Spleen (tissue), 13 donors: ENCODE measurements around the gene TMEM220. TPM values are rescaled to one million over a fixed set of nuclear protein-coding genes. Genes with fewer than 3 reads are reported as not detected.

Experiments
- DNase-seq: peaks from one replicate; pipeline ENCODE4 v3.0.0-alpha.2; 2020
- H3K27ac ChIP-seq, 8 donors: fragments of 200-600 bp; sonication (generic) in 7 of 8; 1 replicate in 4 of 8; 2 replicates in 4 of 8; pipeline versions ENCODE4 v1.5.0 to v1.8.0; 2016 to 2021; ENCODE audit warnings: inconsistent platforms in 4 of 8, mild to moderate bottlenecking in 4 of 8, moderate library complexity in 1 of 8
- H3K27me3 ChIP-seq, 7 donors: fragments of 200-600 bp; sonication (generic) in 6 of 7; replicated peaks in 1 of 7; 1 replicate in 4 of 7; 2 replicates in 3 of 7; pipeline versions ENCODE4 v1.5.0 to v1.8.0; 2016 to 2021; ENCODE audit warnings: inconsistent platforms in 3 of 7, mild to moderate bottlenecking in 1 of 7
- H3K36me3 ChIP-seq, 6 donors: fragments of 200-600 bp; sonication (generic) in 5 of 6; 1 replicate in 4 of 6; 2 replicates in 2 of 6; pipeline versions ENCODE4 v1.5.0 to v1.8.0; 2016 to 2021; ENCODE audit warnings: inconsistent platforms in 2 of 6
- H3K4me1 ChIP-seq, 6 donors: fragments of 200-600 bp; sonication (generic) in 5 of 6; 1 replicate in 3 of 6; 2 replicates in 3 of 6; pipeline versions ENCODE4 v1.5.0 to v1.8.0; 2016 to 2021; ENCODE audit warnings: inconsistent platforms in 3 of 6
- H3K4me3 ChIP-seq, 8 donors: fragments of 200-600 bp; sonication (generic) in 7 of 8; 1 replicate in 4 of 8; 2 replicates in 4 of 8; pipeline versions ENCODE4 v1.5.0 to v1.8.0; 2016 to 2021; ENCODE audit warnings: inconsistent platforms in 4 of 8, mild to moderate bottlenecking in 4 of 8, moderate library complexity in 2 of 8
- H3K9me3 ChIP-seq, 8 donors: fragments of 200-600 bp; sonication (generic) in 7 of 8; 1 replicate in 4 of 8; 2 replicates in 4 of 8; pipeline versions ENCODE4 v1.5.0 to v1.8.0; 2016 to 2021; ENCODE audit warnings: inconsistent platforms in 4 of 8
- CTCF ChIP-seq, 11 experiments: fragments of 200-600 bp in 7 of 11; fragments of 450-650 bp in 4 of 11; sonication (generic) in 4 of 11; IDR thresholded peaks in 8 of 11; conservative IDR thresholded peaks in 3 of 11; 1 replicate in 7 of 11; 2 replicates in 4 of 11; pipeline versions ENCODE4 v1.4.0 to v1.8.0; 2016 to 2021; ENCODE audit warnings: antibody characterized with exemption in 11 of 11, inconsistent platforms in 4 of 11, mild to moderate bottlenecking in 1 of 11
- POLR2A ChIP-seq, 3 donors: fragments of 450-650 bp; IDR thresholded peaks; one replicate each; pipeline ENCODE4 v1.5.1; 2017; ENCODE audit warnings: antibody characterized with exemption in 3 of 3, mild to moderate bottlenecking in 1 of 3
- POLR2AphosphoS5 ChIP-seq, 3 donors: sonication (generic); formaldehyde crosslinking; IDR thresholded peaks; one replicate each; pipeline ENCODE4 v1.5.1; 2017; ENCODE audit warnings: antibody characterized with exemption in 3 of 3
- WGBS, 5 donors: extraction: QIAGEN DNeasy Blood & Tissue Kit in 3 of 5; methylation state at CpG; one replicate each; pipeline versions ENCODE4 v1.1.5 to v1.1.7; 2013 to 2018; 5-methylcytosine and 5-hydroxymethylcytosine counted together
- intact Hi-C: fragments of 100-400 bp; cut with DNase I; formaldehyde crosslinking; loops from one replicate; pipeline ENCODE4 v1.15.0; 2023; ENCODE audit warnings: low total_unique reads
- long read RNA-seq, 2 donors: transcript quantifications; one replicate each; lab custom pipeline, GENCODE V29; 2026
- polyA plus RNA-seq, 3 donors: library from polyadenylated mRNA; stranded (reverse); fragments of 200-250 nt; gene quantifications; one replicate each; pipeline ENCODE4 v1.2.1, GENCODE V29; 2013
- total RNA-seq, 7 donors: library from RNA; depleted of rRNA in 3 of 7; stranded (reverse); fragments of >200 nt in 3 of 7; fragmentation: NEBNext Ultra II Directional in 4 of 7; extraction: Animal tissue kit (Norgen Biotek cat#: 25700) in 4 of 7; gene quantifications; one replicate each; pipeline versions ENCODE4 v1.1.0 to v1.2.1, GENCODE V29; 2016 to 2021
- donor health status: healthy with polysubstance abuse.
- donor health status: DM: no; HTN: no; CAD: no; lungs with moderate emphysema.
- donor health status: DM: no; HTN: no; CAD: no.
- donor health status: Bipolar disorder and iron deficiency.
- donor health status: healthy.
- donor health status: DM: no; HTN: no; CAD: no.
- donor health status: DM: yes; HTN: yes; CAD: no.

The TMEM220 gene
- total RNA-seq = 10 to 100 TPM in 2 of 7 donors, 1 to 10 TPM in 5; 4.0 to 12.1 (median 6.1) TPM
- 1 to 10 TPM; 3.6 to 4.4 (median 4.3) TPM for polyA plus RNA-seq
- long read RNA-seq, donor 1, partial matches to known transcripts = 0 of 3 reads
- long read RNA-seq, donor 1, other reads (novel, unspliced or antisense) = 0 of 3 reads
- long read RNA-seq, donor 2, partial matches to known transcripts = 0 of 6 reads
- long read RNA-seq, donor 2, other reads (novel, unspliced or antisense) = 0 of 6 reads

GRCh38 chr17:10729334-10730193 is at the start of gene TMEM220:
TMEM220 (minus strand) TSS chr17:10730023; CDS start chr17:10729851, 172 bp downstream.
- peak in 1 of 3 donors; percentile 61 for TF ChIP-seq POLR2A (IDR thresholded peaks at IDR 0.05)
- peak; percentile 83 to 90 (median 90) for TF ChIP-seq POLR2AphosphoS5 (IDR thresholded peaks at IDR 0.05)
- TF ChIP-seq CTCF (IDR thresholded peaks at IDR 0.05 in 8 of 11, conservative IDR thresholded peaks at IDR 0.05 in 3 of 11) = no peak
- H3K9me3 ChIP-seq = no peaks in the 10 kb centered on the region
- peak within 1 kb of the TSS; percentile 58 to 76 (median 66) for H3K4me3 ChIP-seq
- peak within 1 kb of the TSS; percentile 85 to 95 (median 90) for H3K27ac ChIP-seq
- H3K27me3 ChIP-seq = peaks cover 0 to 9% (median 0%) of the 10 kb centered on the region in 7 donors
- intact Hi-C loops = no loop called here
- 2 to 8% (median 2%) methylated on average over 35 to 79 of the region's 79 CpGs for WGBS, 5 donors
- H3K4me1 ChIP-seq = peaks cover 0 to 28% (median 20%) of the 10 kb centered on the region in 6 donors
- H3K36me3 ChIP-seq = peaks cover 0 to 15% (median 0%) of the 10 kb centered on the region in 6 donors
- peak; percentile 92 for DNase-seq

- Histone ChIP-seq H3K27me3 (no peaks in the 10 kb centered on the region), H3K4me3 (no peak overlapping the region), H3K27ac (no peak overlapping the region), H3K36me3 (no peaks in the 10 kb centered on the region), H3K9me3 (peaks cover 0 to 26% (median 12%) of the 10 kb centered on the region in 8 donors), H3K4me1 (no peaks in the 10 kb centered on the region)
- TF ChIP-seq POLR2AphosphoS5 (IDR thresholded peaks at IDR 0.05) (no peak), POLR2A (IDR thresholded peaks at IDR 0.05) (no peak), CTCF (IDR thresholded peaks at IDR 0.05 in 8 of 11, conservative IDR thresholded peaks at IDR 0.05 in 3 of 11) (no peak)
- 83 to 87% (median 86%) methylated on average over 2 of the region's 2 CpGs for WGBS, 5 donors
- intact Hi-C loops = no loop called here
- no peak for DNase-seq
Observed at GRCh38 chr17:10779609-10780008, 49.8 kb upstream of the TMEM220 start.

- peaks cover 0 to 18% (median 7%) of the 10 kb centered on the region in 8 donors for H3K9me3 ChIP-seq
- WGBS, 5 donors = 67 to 85% (median 77%) methylated on average over 6 of the region's 6 CpGs
- H3K36me3 ChIP-seq = no peaks in the 10 kb centered on the region
- TF ChIP-seq POLR2A (IDR thresholded peaks at IDR 0.05) (no peak), CTCF (IDR thresholded peaks at IDR 0.05 in 8 of 11, conservative IDR thresholded peaks at IDR 0.05 in 3 of 11) (no peak), POLR2AphosphoS5 (IDR thresholded peaks at IDR 0.05) (no peak)
- H3K4me3 ChIP-seq = no peak overlapping the region
- H3K27me3 ChIP-seq = no peaks in the 10 kb centered on the region
- no peak overlapping the region for H3K27ac ChIP-seq
- DNase-seq = no peak
- peaks cover 0 to 6% (median 0%) of the 10 kb centered on the region in 6 donors for H3K4me1 ChIP-seq
- intact Hi-C loops = no loop called here
Observed at GRCh38 chr17:10777890-10778289, 48.1 kb upstream of the TMEM220 start.
